Endothelial cell of umbilical vein (primary cell): ENCODE results near the gene NPM1. TPM values are rescaled to one million over a fixed set of nuclear protein-coding genes. Genes with fewer than 3 reads are reported as not detected.

ENCODE experiments used
- BruUV-seq: library from RNA; stranded (reverse); fragments of 400-500 nt; replicated peaks from 2 replicates; lab custom pipeline; 2021; lab: Mats Ljungman, UMichigan
- CTCF ChIA-PET: fragments of 300-600, 350-600 bp; sonication (Branson Sonifier 250); formaldehyde crosslinking; loops from one replicate; lab custom pipeline; 2021; ENCODE audit warnings: antibody characterized with exemption, inconsistent platforms; lab: Charles Lee
- POLR2A ChIA-PET: fragments of 300-600, 350-600 bp; sonication (Branson Sonifier 250); formaldehyde crosslinking; loops from one replicate; lab custom pipeline; 2021; ENCODE audit warnings: antibody characterized with exemption, inconsistent platforms; lab: Charles Lee
- DNase-seq: peaks from one replicate; pipeline ENCODE4 v3.0.0-alpha.2; 2011; ENCODE audit warnings: low read depth, low spot score
- FAIRE-seq: peaks from 2 replicates; lab custom pipeline; 2011; peaks lifted over from hg19 to GRCh38; lab: Jason Lieb, UNC
- H2AFZ ChIP-seq: 2 replicates; pipeline ENCODE4 v1.6.0; 2012; ENCODE audit warnings: low read depth, low read length, control low read depth, inconsistent platforms
- H3K27ac ChIP-seq: 2 replicates; pipeline ENCODE4 v1.5.1; 2011; ENCODE audit warnings: low read depth, mild to moderate bottlenecking, control low read depth, low read length, moderate library complexity; ENCODE audit not compliant: insufficient read depth
- H3K27me3 ChIP-seq, 2 experiments: 2 replicates each; pipeline versions ENCODE4 v1.6.0 to v1.6.1; 2011; ENCODE audit warnings: low read length in 2 of 2, mixed read lengths in 1 of 2; ENCODE audit not compliant: control insufficient read depth in 2 of 2, insufficient read depth in 2 of 2
- H3K36me3 ChIP-seq, 2 experiments: 2 replicates in 1 of 2; 3 replicates in 1 of 2; pipeline ENCODE4 v1.5.1; 2011; ENCODE audit warnings: low read length in 2 of 2, mild to moderate bottlenecking in 1 of 2, moderate library complexity in 1 of 2; ENCODE audit not compliant: control insufficient read depth in 2 of 2, insufficient read depth in 2 of 2; ENCODE audit errors: extremely low read depth in 1 of 2
- H3K4me1 ChIP-seq: 3 replicates; pipeline ENCODE4 v1.5.1; 2011; ENCODE audit warnings: mild to moderate bottlenecking, low read length; ENCODE audit not compliant: control insufficient read depth, insufficient read depth; ENCODE audit errors: extremely low read depth
- H3K4me2 ChIP-seq: 2 replicates; pipeline ENCODE4 v1.6.1; 2011; ENCODE audit warnings: low read length, control low read depth, mixed read lengths; ENCODE audit not compliant: insufficient read depth
- H3K4me3 ChIP-seq, 3 experiments: fragments of 200-600 bp in 1 of 3; sonication (generic), shearing (Covaris generic) in 1 of 3; replicated peaks in 1 of 3; 2 replicates each; pipeline ENCODE4 v1.5.1; 2011 to 2016; ENCODE audit warnings: control low read depth in 3 of 3, low read length in 3 of 3, mild to moderate bottlenecking in 2 of 3, inconsistent platforms in 1 of 3, low read depth in 1 of 3, moderate library complexity in 1 of 3; ENCODE audit not compliant: insufficient read depth in 1 of 3
- H3K79me2 ChIP-seq: 2 replicates; pipeline ENCODE4 v1.6.0; 2012; ENCODE audit warnings: low read length, inconsistent platforms; ENCODE audit not compliant: control insufficient read depth, insufficient read depth
- H3K9ac ChIP-seq: replicated peaks from 2 replicates; pipeline ENCODE3; 2011; ENCODE audit warnings: low read length, control low read depth; ENCODE audit not compliant: insufficient read depth; ENCODE audit errors: extremely low read depth
- H3K9me1 ChIP-seq: replicated peaks from 3 replicates; pipeline ENCODE4 v1.6.0; 2011; ENCODE audit warnings: mild to moderate bottlenecking, low read length; ENCODE audit not compliant: control insufficient read depth, insufficient read depth; ENCODE audit errors: extremely low read depth
- H3K9me3 ChIP-seq: replicated peaks from 2 replicates; pipeline ENCODE4 v1.5.1; 2012; ENCODE audit warnings: low read length, inconsistent platforms; ENCODE audit not compliant: control insufficient read depth, insufficient read depth
- H4K20me1 ChIP-seq: replicated peaks from 2 replicates; pipeline ENCODE3; 2011; ENCODE audit warnings: mild to moderate bottlenecking, low read length; ENCODE audit not compliant: control insufficient read depth, insufficient read depth; ENCODE audit errors: extremely low read depth
- CTCF ChIP-seq, 2 donors: IDR thresholded peaks; 1 replicate in 1 of 2; 2 replicates in 1 of 2; pipeline ENCODE4 v1.5.1; 2011; ENCODE audit warnings: low read length in 2 of 2, mild to moderate bottlenecking in 2 of 2, moderate library complexity in 2 of 2, control low read depth in 1 of 2, inconsistent platforms in 1 of 2, low read depth in 1 of 2; ENCODE audit not compliant: insufficient read depth in 1 of 2; ENCODE audit errors: extremely low read depth in 1 of 2
- EZH2 ChIP-seq: IDR thresholded peaks from 2 replicates; pipeline ENCODE4 v1.6.1; 2012; ENCODE audit warnings: borderline replicate concordance, low read depth, mild to moderate bottlenecking, moderate library complexity, low read length, inconsistent platforms; ENCODE audit not compliant: severe bottlenecking
- FOS ChIP-seq: IDR thresholded peaks from 2 replicates; pipeline ENCODE4 v1.6.1; 2011; ENCODE audit warnings: mild to moderate bottlenecking, low read length, moderate library complexity, borderline replicate concordance; ENCODE audit not compliant: insufficient read depth
- GATA2 ChIP-seq: IDR thresholded peaks from 2 replicates; pipeline ENCODE4 v1.7.0; 2011; ENCODE audit warnings: low read depth, mild to moderate bottlenecking, moderate library complexity, mixed read lengths, low read length; ENCODE audit not compliant: insufficient read length, insufficient read depth
- JUN ChIP-seq: IDR thresholded peaks from 2 replicates; pipeline ENCODE4 v1.6.1; 2011; ENCODE audit warnings: borderline replicate concordance, low read depth; ENCODE audit not compliant: insufficient read length, insufficient read depth
- MYC ChIP-seq: IDR thresholded peaks from one replicate; pipeline ENCODE4 v1.6.1; 2011; ENCODE audit warnings: mild to moderate bottlenecking, low read depth, low read length
- POLR2A ChIP-seq: IDR thresholded peaks from 2 replicates; pipeline ENCODE4 v1.6.1; 2012; ENCODE audit warnings: low read depth, mild to moderate bottlenecking, control low read depth, low read length
- POLR2AphosphoS5 ChIP-seq: IDR thresholded peaks from 2 replicates; pipeline ENCODE4 v1.6.1; 2012; ENCODE audit warnings: low read depth, mild to moderate bottlenecking, control low read depth, low read length, moderate library complexity; ENCODE audit not compliant: insufficient read depth
- dilution Hi-C: fragments of 300-500 bp; cut with MboI; formaldehyde crosslinking; loops from one replicate; pipeline ENCODE4 v1.15.0; 2019; ENCODE audit warnings: low sequenced_read_pairs; ENCODE audit not compliant: extremely low pct_ligation_motif_present
- intact Hi-C: fragments of 100-400 bp; cut with micrococcal nuclease; formaldehyde crosslinking; loops from one replicate; pipeline ENCODE4 v1.10.0; 2022
- polyA plus RNA-seq, 4 experiments: library from polyadenylated mRNA; depleted of rRNA in 3 of 4; stranded (reverse) in 3 of 4; unstranded in 1 of 4; fragments of >200 nt; gene quantifications; 2 replicates each; pipeline versions ENCODE4 v1.2.1 to v1.2.3, GENCODE V29; 2011 to 2012; ENCODE audit warnings: missing spikeins in 1 of 4
- total RNA-seq: library from RNA; stranded (reverse); gene quantifications from 2 replicates; pipeline ENCODE4 v1.2.3, GENCODE V29; 2021
- TF ChIP-seq, protein P1 (sequence below): IDR thresholded peaks from 2 replicates; pipeline ENCODE4 v1.6.1; 2011; ENCODE audit not compliant: insufficient read depth, insufficient read length

Gene NPM1
- total and polyA plus RNA-seq, 2 donors (not counting 3 experiments of a cell fraction or from before 2014, with no cell fraction given): 618 to 1,695 TPM

- Histone ChIP-seq H3K9me3 (no peaks in the 10 kb centered on the region), H3K4me1 (no peaks in the 10 kb centered on the region), H3K79me2 (no peaks in the 10 kb centered on the region), H3K9me1 (no peaks in the 10 kb centered on the region), H3K9ac (no peak overlapping the region), H2AFZ (no peak overlapping the region), H3K27me3 (no peaks in the 10 kb centered on the region), H3K36me3 (no peaks in the 10 kb centered on the region), H3K27ac (no peak overlapping the region), H4K20me1 (no peaks in the 10 kb centered on the region), H3K4me3 (no peak overlapping the region), H3K4me2 (no peak overlapping the region)
- TF ChIP-seq POLR2AphosphoS5: no peak
- TF ChIP-seq MYC: no peak
- no peak for TF ChIP-seq CTCF (IDR thresholded peaks at IDR 0.05; ENCODE audit: extremely low read depth in 1 of 2, insufficient read depth in 1 of 2, low read depth in 1 of 2, low read length in 2 of 2)
- no peak for TF ChIP-seq POLR2A
- TF ChIP-seq, protein P1, sequence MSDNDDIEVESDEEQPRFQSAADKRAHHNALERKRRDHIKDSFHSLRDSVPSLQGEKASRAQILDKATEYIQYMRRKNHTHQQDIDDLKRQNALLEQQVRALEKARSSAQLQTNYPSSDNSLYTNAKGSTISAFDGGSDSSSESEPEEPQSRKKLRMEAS: no peak
- no peak for TF ChIP-seq FOS
- no peak for TF ChIP-seq JUN
- TF ChIP-seq EZH2: no peak
- TF ChIP-seq GATA2: no peak
- FAIRE-seq (no peak), DNase-seq (no peak)
- BruUV-seq: no TSS peak
- dilution Hi-C loops (no loop called here), intact Hi-C loops (no loop called here)
- CTCF ChIA-PET: interaction anchor here (1.0 to 1.2 kb wide), 2 partner anchors 9 to 26 kb away, joined by 3 to 5 read pairs; partner anchors contain the start of gene FGF18
- POLR2A ChIA-PET: no interaction called here
These were observed 39.9 kb downstream of the NPM1 start for GRCh38 chr5:171427318-171428167.
